Ovary (tissue), 1 donor: ENCODE measurements around the gene PMVK.

Experiments
- EP300 ChIP-seq: sonication (generic); formaldehyde crosslinking; IDR thresholded peaks from one replicate; pipeline ENCODE4 v1.6.1; 2017; ENCODE audit warnings: antibody characterized with exemption
- POLR2A ChIP-seq: fragments of 450-650 bp; IDR thresholded peaks from one replicate; pipeline ENCODE4 v1.6.1; 2017; ENCODE audit warnings: antibody characterized with exemption, mild to moderate bottlenecking, moderate library complexity

DNA sequence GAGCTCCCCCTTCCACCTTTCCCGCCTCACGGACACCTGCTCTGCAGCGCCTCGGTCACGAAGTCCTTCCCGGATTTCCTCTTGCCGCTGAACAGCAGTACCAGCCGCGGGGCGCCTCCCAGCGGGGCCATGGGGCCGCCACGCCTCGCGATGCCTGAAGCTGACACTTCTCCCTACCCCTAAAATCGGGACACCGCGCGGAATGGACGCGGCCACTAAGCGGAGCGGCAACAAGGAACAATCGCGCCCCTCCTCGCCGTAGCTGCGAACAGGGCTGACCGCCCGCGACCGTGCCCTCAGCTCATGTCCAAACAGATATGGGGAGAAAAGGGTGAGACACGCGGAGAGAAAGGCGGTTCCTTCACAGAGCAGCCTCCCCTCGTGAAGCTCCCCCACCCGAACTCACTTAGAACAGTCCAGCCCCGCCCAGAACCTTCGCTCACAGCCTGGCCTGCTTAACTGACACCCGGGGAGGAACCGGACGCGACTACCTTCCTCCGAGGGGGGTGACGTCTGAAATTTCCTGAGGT, at the start of gene PMVK:
- TF ChIP-seq EP300 (no peak), POLR2A (peak; percentile 70)
